Neuronal stem cell (in vitro differentiated cells): ENCODE results near the gene NGF.

Source experiments
- DNase-seq: peaks from one replicate; pipeline ENCODE4 v3.0.0-alpha.2; 2013; ENCODE audit warnings: low spot score
- H2AFZ ChIP-seq: one replicate; pipeline ENCODE4 v1.6.1; 2013; ENCODE audit warnings: mild to moderate bottlenecking, low read length, inconsistent platforms
- H2AK5ac ChIP-seq: 2 replicates; pipeline ENCODE4 v1.6.1; 2013; ENCODE audit warnings: low read depth, mild to moderate bottlenecking, inconsistent platforms, low read length, moderate library complexity, mixed read lengths
- H2BK120ac ChIP-seq: 2 replicates; pipeline ENCODE4 v1.6.1; 2013; ENCODE audit warnings: low read depth, mild to moderate bottlenecking, inconsistent platforms, low read length, moderate library complexity, mixed read lengths
- H2BK12ac ChIP-seq: one replicate; pipeline ENCODE4 v1.6.1; 2013; ENCODE audit warnings: low read length, inconsistent platforms
- H2BK15ac ChIP-seq: 2 replicates; pipeline ENCODE4 v1.6.1; 2013; ENCODE audit warnings: mild to moderate bottlenecking, low read length, inconsistent platforms, mixed read lengths
- H2BK5ac ChIP-seq: one replicate; pipeline ENCODE4 v1.6.1; 2013; ENCODE audit warnings: inconsistent platforms, mild to moderate bottlenecking, low read length, moderate library complexity
- H3K14ac ChIP-seq: one replicate; pipeline ENCODE4 v1.6.1; 2013; ENCODE audit warnings: low read length, inconsistent platforms
- H3K18ac ChIP-seq: 2 replicates; pipeline ENCODE4 v1.6.1; 2013; ENCODE audit warnings: low read length, inconsistent platforms
- H3K23ac ChIP-seq: 2 replicates; pipeline ENCODE4 v1.6.1; 2013; ENCODE audit warnings: low read depth, mild to moderate bottlenecking, mixed read lengths, low read length, inconsistent platforms; ENCODE audit not compliant: poor library complexity
- H3K27ac ChIP-seq: replicated peaks from 3 replicates; pipeline ENCODE4 v1.5.1; 2013; ENCODE audit warnings: low read length, inconsistent platforms
- H3K27me3 ChIP-seq, 3 experiments: 2 replicates each; pipeline ENCODE4 v1.6.1; 2013; ENCODE audit warnings: low read length in 3 of 3, mild to moderate bottlenecking in 2 of 3, inconsistent platforms in 1 of 3, low read depth in 1 of 3, mixed read lengths in 1 of 3, moderate library complexity in 1 of 3; ENCODE audit not compliant: control insufficient read depth in 3 of 3, insufficient read depth in 3 of 3
- H3K36me3 ChIP-seq, 2 donors: replicated peaks in 1 of 2; 2 replicates each; pipeline ENCODE4 v1.6.1; 2013; ENCODE audit warnings: low read length in 2 of 2; ENCODE audit not compliant: control insufficient read depth in 2 of 2, insufficient read depth in 2 of 2
- H3K4ac ChIP-seq: 2 replicates; pipeline ENCODE4 v1.6.1; 2013; ENCODE audit warnings: inconsistent platforms, mild to moderate bottlenecking, low read length, moderate library complexity
- H3K4me1 ChIP-seq, 2 donors: 1 replicate in 1 of 2; 2 replicates in 1 of 2; pipeline ENCODE4 v1.6.1; 2013; ENCODE audit warnings: low read length in 2 of 2, low read depth in 1 of 2; ENCODE audit not compliant: control insufficient read depth in 2 of 2, insufficient read depth in 1 of 2
- H3K4me2 ChIP-seq: one replicate; pipeline ENCODE4 v1.6.1; 2013; ENCODE audit warnings: mild to moderate bottlenecking, low read length, inconsistent platforms; ENCODE audit not compliant: insufficient read depth, poor library complexity, severe bottlenecking
- H3K4me3 ChIP-seq, 2 donors: 2 replicates each; pipeline ENCODE4 v1.5.1; 2013; ENCODE audit warnings: low read length in 2 of 2, mild to moderate bottlenecking in 2 of 2, inconsistent platforms in 1 of 2, moderate library complexity in 1 of 2
- H3K79me1 ChIP-seq: one replicate; pipeline ENCODE4 v1.6.1; 2013; ENCODE audit warnings: low read depth, mild to moderate bottlenecking, inconsistent platforms, low read length, moderate library complexity
- H3K9ac ChIP-seq: one replicate; pipeline ENCODE4 v1.6.1; 2013; ENCODE audit warnings: mild to moderate bottlenecking, low read depth, low read length, inconsistent platforms; ENCODE audit not compliant: poor library complexity
- H3K9me3 ChIP-seq, 2 donors: replicated peaks in 1 of 2; 2 replicates each; pipeline versions ENCODE3 to v1.6.1; 2013; ENCODE audit warnings: low read length in 2 of 2, mild to moderate bottlenecking in 2 of 2, inconsistent platforms in 1 of 2, low read depth in 1 of 2, mixed read lengths in 1 of 2, moderate library complexity in 1 of 2; ENCODE audit not compliant: control insufficient read depth in 2 of 2, insufficient read depth in 1 of 2
- H4K8ac ChIP-seq: one replicate; pipeline ENCODE4 v1.6.1; 2013; ENCODE audit warnings: low read depth, mild to moderate bottlenecking, inconsistent platforms, low read length, moderate library complexity
- H4K91ac ChIP-seq: one replicate; pipeline ENCODE4 v1.6.1; 2013; ENCODE audit warnings: low read length, low read depth, mild to moderate bottlenecking, inconsistent platforms; ENCODE audit not compliant: poor library complexity
- WGBS, 2 donors: extraction: QIAGEN DNeasy Blood & Tissue Kit; methylation state at CpG; one replicate each; pipeline ENCODE4 v1.1.7; 2013; ENCODE audit warnings: missing lambda C conversion rate in 2 of 2, mixed read lengths in 1 of 2; ENCODE audit not compliant: insufficient read length in 2 of 2, insufficient replicate concordance in 1 of 2; ENCODE audit errors: extremely low coverage in 2 of 2; 5-methylcytosine and 5-hydroxymethylcytosine counted together

NGF gene

DNA sequence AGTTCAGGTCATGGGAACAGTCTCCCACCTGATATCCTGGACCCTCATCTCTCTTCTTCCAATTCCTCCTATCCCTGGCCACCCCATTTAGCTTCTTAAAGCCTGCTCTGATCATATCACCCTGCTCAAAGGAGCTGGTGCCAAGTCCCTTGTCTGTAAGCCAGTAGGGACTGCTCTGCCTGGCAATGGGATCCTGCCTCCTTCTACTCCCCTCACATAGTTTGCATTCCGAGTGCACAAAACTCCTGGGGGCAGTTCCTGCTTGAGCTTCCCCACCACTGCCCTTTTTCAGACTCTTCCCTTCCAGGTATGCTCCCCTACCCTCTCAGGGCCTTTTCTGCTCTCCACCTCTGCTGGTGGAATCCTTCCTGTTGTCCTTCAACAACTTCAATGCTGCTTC is 48.1 kb downstream of the NGF start:
- no peak for DNase-seq
- Histone ChIP-seq H3K9me3 (no peaks in the 10 kb centered on the region), H3K36me3 (no peaks in the 10 kb centered on the region), H3K18ac (no peak overlapping the region), H3K23ac (no peak overlapping the region), H3K27ac (no peak overlapping the region), H3K4me3 (no peak overlapping the region), H3K14ac (no peak overlapping the region), H3K4ac (no peak overlapping the region), H2BK12ac (no peak overlapping the region), H4K91ac (no peak overlapping the region), H3K79me1 (no peaks in the 10 kb centered on the region), H2AK5ac (no peak overlapping the region), H2BK5ac (no peak overlapping the region), H3K4me1 (peaks cover 0 to 5% of the 10 kb centered on the region in 2 donors), H3K4me2 (no peak overlapping the region), H2BK120ac (no peak overlapping the region), H3K9ac (no peak overlapping the region), H3K27me3 (no peaks in the 10 kb centered on the region), H4K8ac (no peak overlapping the region), H2BK15ac (no peak overlapping the region), H2AFZ (no peak overlapping the region)
- WGBS, 2 donors = no CpG with 5 or more reads among the region's 1 CpG

DNA sequence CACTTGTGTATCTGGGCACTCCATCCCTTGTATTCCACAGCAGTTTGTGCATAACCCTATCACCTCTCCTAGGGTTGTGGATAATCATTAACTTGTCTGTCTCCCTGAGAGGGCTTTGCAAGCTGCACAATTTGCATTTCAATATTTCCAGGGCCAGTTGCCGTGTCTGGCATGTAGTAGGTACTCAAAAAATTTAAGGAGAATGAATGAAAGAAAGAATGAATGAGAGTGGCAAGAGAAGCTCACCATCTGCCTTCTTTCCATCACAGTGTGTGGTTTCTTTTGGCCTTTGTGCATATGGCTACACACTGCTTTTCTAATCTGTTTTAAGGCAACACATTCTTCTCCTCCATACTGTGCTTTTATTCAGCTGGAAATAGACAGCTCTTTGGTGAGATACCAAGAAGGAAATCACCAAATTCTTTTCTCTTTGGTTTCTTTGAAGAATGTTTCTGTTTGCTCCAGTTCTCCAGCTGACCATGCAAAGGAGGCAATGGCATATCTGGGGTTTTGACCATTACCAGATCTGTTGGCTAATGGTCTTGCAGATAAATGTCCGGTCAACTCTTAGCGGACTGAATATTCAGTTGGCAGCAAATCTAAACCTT is 49.4 kb downstream of the NGF start:
- no peak overlapping the region for H3K27ac ChIP-seq
- DNase-seq = no peak
- H3K27me3 ChIP-seq = no peaks in the 10 kb centered on the region
- no CpG with 5 or more reads among the region's 3 CpGs for WGBS, 2 donors
- H3K79me1 ChIP-seq = no peaks in the 10 kb centered on the region
- no peak overlapping the region for H3K18ac ChIP-seq
- H3K9me3 ChIP-seq = no peaks in the 10 kb centered on the region
- no peak overlapping the region for H2AFZ ChIP-seq
- H2BK12ac ChIP-seq = no peak overlapping the region
- H3K23ac ChIP-seq = no peak overlapping the region
- H3K14ac ChIP-seq = no peak overlapping the region
- H3K9ac ChIP-seq = no peak overlapping the region
- H3K4me2 ChIP-seq = no peak overlapping the region
- no peak overlapping the region for H2BK120ac ChIP-seq
- no peaks in the 10 kb centered on the region for H3K36me3 ChIP-seq
- H4K8ac ChIP-seq = no peak overlapping the region
- no peak overlapping the region for H2AK5ac ChIP-seq
- H2BK5ac ChIP-seq = no peak overlapping the region
- H3K4me1 ChIP-seq = peaks cover 0 to 5% of the 10 kb centered on the region in 2 donors
- H4K91ac ChIP-seq = no peak overlapping the region
- H3K4me3 ChIP-seq = no peak overlapping the region
- H3K4ac ChIP-seq = no peak overlapping the region
- H2BK15ac ChIP-seq = no peak overlapping the region

DNA sequence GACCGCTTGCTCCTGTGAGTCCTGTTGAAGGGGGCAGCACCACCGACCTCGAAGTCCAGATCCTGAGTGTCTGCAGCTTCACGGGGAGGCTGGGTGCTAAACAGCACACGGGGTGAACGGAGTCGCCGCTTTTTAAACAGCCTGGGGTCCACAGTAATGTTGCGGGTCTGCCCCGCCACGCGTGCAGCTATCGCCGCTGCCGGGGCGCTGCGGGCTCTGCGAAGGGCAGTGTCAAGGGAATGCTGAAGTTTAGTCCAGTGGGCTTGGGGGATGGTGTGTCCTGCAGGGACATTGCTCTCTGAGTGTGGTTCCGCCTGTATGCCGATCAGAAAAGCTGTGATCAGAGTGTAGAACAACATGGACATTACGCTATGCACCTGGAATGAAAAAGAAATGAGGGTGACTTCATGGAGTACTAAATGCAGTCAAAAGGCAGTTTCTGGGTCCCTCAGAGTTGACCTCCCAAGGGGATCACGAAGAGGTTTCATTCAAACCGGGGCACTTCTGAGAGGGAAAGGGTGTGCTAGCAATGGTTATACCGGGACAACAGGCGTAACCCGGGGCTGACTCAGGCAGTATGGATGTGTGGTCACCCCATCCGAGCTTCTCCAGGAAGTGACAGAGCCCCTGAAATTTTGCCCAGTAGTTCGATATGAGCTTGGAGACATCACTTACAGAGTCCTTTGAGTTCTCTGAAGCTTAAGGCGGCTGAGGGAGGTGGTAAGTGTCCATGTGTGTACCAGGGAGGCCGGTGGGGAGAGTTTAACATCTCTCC is 51.4 kb downstream of the NGF start:
- no peak overlapping the region for H4K8ac ChIP-seq

DNA sequence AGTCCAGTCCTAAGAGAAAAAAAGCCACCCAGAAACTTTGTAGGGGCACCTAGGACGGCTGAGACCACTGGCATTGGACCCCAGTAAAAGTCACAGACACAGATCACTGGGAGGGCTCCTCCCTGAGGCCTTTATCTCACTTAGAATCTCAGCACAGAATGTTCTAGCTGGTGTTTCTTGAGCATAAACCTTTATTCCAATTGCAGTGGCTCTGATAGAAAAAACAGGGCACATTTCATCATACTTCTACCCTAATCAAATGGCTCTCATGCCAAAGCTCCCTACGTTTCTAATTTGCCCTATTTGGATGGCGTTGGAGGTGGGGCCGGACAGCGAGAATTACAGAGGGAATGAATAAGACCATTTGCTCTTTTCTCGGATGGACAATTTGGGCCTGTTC is 53.8 kb downstream of the NGF start:
- Histone ChIP-seq H4K91ac (no peak overlapping the region), H3K23ac (no peak overlapping the region), H3K9ac (no peak overlapping the region), H2BK120ac (no peak overlapping the region), H2BK5ac (no peak overlapping the region), H3K18ac (no peak overlapping the region), H3K36me3 (no peaks in the 10 kb centered on the region), H3K27me3 (no peaks in the 10 kb centered on the region), H2AK5ac (no peak overlapping the region), H3K4me1 (peaks cover 0 to 3% of the 10 kb centered on the region in 2 donors), H2BK12ac (no peak overlapping the region), H3K4ac (no peak overlapping the region), H3K27ac (no peak overlapping the region), H3K79me1 (no peaks in the 10 kb centered on the region), H2BK15ac (no peak overlapping the region), H3K9me3 (no peaks in the 10 kb centered on the region), H3K4me2 (no peak overlapping the region), H4K8ac (no peak overlapping the region), H3K4me3 (no peak overlapping the region), H3K14ac (no peak overlapping the region), H2AFZ (no peak overlapping the region)
- WGBS, 2 donors = no CpG with 5 or more reads among the region's 6 CpGs
- DNase-seq = no peak

More for the DNA sequence above, 51.4 kb downstream of the NGF start:
- WGBS, 2 donors = no CpG with 5 or more reads among the region's 30 CpGs
- Histone ChIP-seq H3K14ac (no peak overlapping the region), H3K27me3 (no peaks in the 10 kb centered on the region), H3K18ac (peak overlapping the region; percentile 42), H3K9me3 (no peaks in the 10 kb centered on the region), H2AK5ac (peak overlapping the region; percentile 41), H3K79me1 (no peaks in the 10 kb centered on the region), H4K91ac (no peak overlapping the region), H2AFZ (no peak overlapping the region), H2BK5ac (no peak overlapping the region), H3K4me3 (no peak overlapping the region), H3K9ac (no peak overlapping the region), H3K27ac (no peak overlapping the region), H2BK15ac (no peak overlapping the region), H3K23ac (no peak overlapping the region), H2BK120ac (no peak overlapping the region), H3K4me1 (peaks cover 0 to 5% of the 10 kb centered on the region in 2 donors), H3K4me2 (no peak overlapping the region), H2BK12ac (peak overlapping the region; percentile 85), H3K36me3 (no peaks in the 10 kb centered on the region), H3K4ac (no peak overlapping the region)
- no peak for DNase-seq
